H54 (cell line): ENCODE results near the gene WDR7.
"Not testable (repeated sequence)": the region's sequence is repeated elsewhere in the genome, so short reads cannot be mapped to it uniquely, and the experiment has no call there.

Experiments
- DNase-seq: peaks from one replicate; pipeline ENCODE4 v3.0.0; 2011; ENCODE audit warnings: low spot score, mixed read lengths; ENCODE audit not compliant: insufficient read length
- FAIRE-seq: peaks from 3 replicates; lab custom pipeline; 2011; peaks lifted over from hg19 to GRCh38; lab: Jason Lieb, UNC
- POLR2A ChIP-seq: IDR thresholded peaks from 2 replicates; pipeline ENCODE4 v1.6.1; 2011; ENCODE audit warnings: low read depth, mild to moderate bottlenecking, low read length

Gene WDR7

GRCh38 chr18:56645415-56646016 lies 5.6 kb upstream of the WDR7 start:
- no peak for DNase-seq
- no peak for FAIRE-seq
- no peak for TF ChIP-seq POLR2A

DNA sequence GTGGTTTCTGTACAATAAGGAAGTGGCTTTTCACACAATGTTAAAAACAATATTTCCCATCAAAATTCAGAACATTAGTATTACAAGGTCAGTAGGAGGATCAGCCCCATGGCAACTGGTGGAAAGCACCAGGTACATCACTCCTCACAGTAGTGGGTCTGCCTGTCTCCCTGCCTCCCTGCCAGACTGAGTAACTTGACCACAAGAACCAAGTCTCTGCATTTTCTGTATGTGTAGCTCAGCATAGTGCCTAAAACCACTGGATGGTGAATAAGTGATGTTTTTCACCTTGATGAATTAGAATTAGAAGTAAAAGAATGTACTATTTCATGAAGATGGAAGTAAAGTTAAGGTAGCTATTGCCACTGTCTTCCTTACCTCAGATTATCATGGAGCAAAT lies 4.1 kb upstream of the WDR7 start:
- TF ChIP-seq POLR2A, result no peak
- FAIRE-seq (no peak), DNase-seq (no peak)

- FAIRE-seq (no peak), DNase-seq (no peak)
- TF ChIP-seq POLR2A, result no peak
Measured at GRCh38 chr18:56647951-56648893, 2.9 kb upstream of the WDR7 start.

- FAIRE-seq (no peak), DNase-seq (no peak)
- TF ChIP-seq POLR2A, result no peak
Measured at GRCh38 chr18:56649996-56650395, 1.2 kb upstream of the WDR7 start.

- no peak for TF ChIP-seq POLR2A
- DNase-seq (no peak), FAIRE-seq (no peak)
Measured at GRCh38 chr18:56651771-56652092, 573 bp downstream of the WDR7 start.

- no peak for TF ChIP-seq POLR2A
- FAIRE-seq, result no peak
- DNase-seq, result no peak
Measured at GRCh38 chr18:56652802-56653201, 1.6 kb downstream of the WDR7 start.

- FAIRE-seq, DNase-seq: not testable (repeated sequence)
Measured at GRCh38 chr18:56654280-56654679, 3.1 kb downstream of the WDR7 start.

DNA sequence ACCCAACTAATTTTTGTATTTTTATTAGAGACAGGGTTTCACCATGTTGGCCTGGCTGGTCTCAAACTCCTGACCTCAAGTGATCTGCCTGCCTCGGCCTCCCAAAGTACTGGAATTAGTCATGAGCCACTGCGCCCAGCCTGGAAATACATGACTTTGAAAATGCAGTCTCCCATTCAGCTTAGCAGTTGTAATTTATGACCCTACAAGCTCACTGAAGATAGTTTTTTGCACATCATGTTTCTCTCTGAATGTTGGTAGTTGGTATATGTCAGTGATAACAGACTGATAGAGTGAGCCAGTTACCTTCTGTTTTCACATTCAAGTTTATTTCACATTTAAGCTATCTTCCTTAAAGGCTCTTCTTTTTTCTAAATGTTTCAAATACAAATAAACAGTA lies 7.1 kb downstream of the WDR7 start:
- no peak for DNase-seq
- no peak for TF ChIP-seq POLR2A
- FAIRE-seq, result no peak

DNA sequence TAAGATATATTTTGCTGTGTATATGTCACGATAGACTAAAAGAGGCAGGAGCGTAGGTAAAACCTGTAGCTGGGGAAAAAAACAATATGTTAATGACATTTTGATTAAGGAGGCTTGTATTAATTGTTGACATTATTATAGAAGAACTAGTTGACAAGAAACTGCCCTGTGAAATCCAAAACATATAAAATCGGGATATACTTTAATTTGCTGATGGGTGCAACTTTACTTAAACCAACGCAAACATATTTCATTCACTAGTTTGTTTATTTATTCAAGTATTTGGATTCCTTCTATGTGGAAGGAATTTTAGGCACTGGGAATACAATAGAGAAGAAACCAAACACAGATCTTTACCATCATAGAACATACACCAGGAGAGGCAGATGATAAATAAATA lies 8.0 kb downstream of the WDR7 start:
- FAIRE-seq (no peak), DNase-seq (no peak)
- no peak for TF ChIP-seq POLR2A

GRCh38 chr18:56660655-56661054 lies 9.5 kb downstream of the WDR7 start:
- DNase-seq, result no peak
- no peak for FAIRE-seq
- TF ChIP-seq POLR2A, result no peak

- no peak for TF ChIP-seq POLR2A
- DNase-seq, result no peak
- no peak for FAIRE-seq
Measured at GRCh38 chr18:56661360-56662062, 10.4 kb downstream of the WDR7 start.

GRCh38 chr18:56662063-56662408 lies 10.9 kb downstream of the WDR7 start:
- no peak for TF ChIP-seq POLR2A
- FAIRE-seq (no peak), DNase-seq (no peak)

DNA sequence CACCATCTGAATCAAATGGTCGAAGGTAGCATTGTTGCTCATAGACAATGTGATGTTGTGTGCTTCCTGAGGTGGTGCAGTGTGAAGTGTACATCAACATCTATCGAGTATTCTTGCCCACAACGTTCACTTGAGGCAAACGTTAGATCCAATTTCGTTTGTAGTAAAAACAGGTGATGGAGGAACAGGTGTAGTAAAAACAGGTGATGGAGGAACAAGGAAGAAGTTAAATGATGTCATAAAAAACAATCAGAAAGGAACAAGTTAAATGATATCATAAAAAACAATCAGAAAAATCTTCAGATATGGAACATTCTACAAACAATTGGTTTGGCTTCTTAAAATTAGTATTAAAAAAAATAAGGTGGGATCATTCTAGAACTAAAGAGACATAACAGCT lies 11.3 kb downstream of the WDR7 start:
- FAIRE-seq (no peak), DNase-seq (no peak)
- TF ChIP-seq POLR2A, result no peak

GRCh38 chr18:56662902-56663301 lies 11.7 kb downstream of the WDR7 start:
- no peak for DNase-seq
- TF ChIP-seq POLR2A, result no peak
- no peak for FAIRE-seq

DNA sequence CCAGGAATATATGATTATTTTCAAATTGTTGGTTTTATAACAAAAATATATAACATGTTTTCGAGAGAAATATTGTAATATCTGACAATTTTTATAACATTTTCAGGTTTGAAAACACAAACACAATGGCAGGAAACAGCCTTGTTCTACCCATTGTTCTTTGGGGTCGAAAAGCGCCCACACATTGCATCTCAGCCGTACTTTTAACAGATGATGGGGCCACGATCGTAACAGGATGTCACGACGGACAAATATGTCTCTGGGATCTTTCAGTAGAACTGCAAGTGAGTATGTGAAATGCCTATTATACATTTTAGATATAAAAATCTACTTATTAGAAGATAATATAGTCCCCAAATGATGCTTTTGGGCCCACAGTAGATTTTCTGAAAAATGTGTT lies 21.2 kb downstream of the WDR7 start:
- no peak for FAIRE-seq
- TF ChIP-seq POLR2A, result no peak
- DNase-seq, result no peak
